Measurements from ENCODE around the gene EXOC4.

EXOC4 gene

GRCh38 chr7:133688483-133689239 is 435.8 kb downstream of the EXOC4 start:
- no peak for DNase-seq

GRCh38 chr7:133690740-133691139 is 437.9 kb downstream of the EXOC4 start:
- DNase-seq: no peak

GRCh38 chr7:133691727-133692610 is 439.1 kb downstream of the EXOC4 start:
- no peak for DNase-seq

GRCh38 chr7:133693281-133693680 is 440.4 kb downstream of the EXOC4 start:
- DNase-seq: no peak

- DNase-seq: no peak
These were observed 443.2 kb downstream of the EXOC4 start for GRCh38 chr7:133696056-133696455.

GRCh38 chr7:133697585-133697984 is 444.7 kb downstream of the EXOC4 start:
- DNase-seq: no peak

GRCh38 chr7:133698127-133698526 is 445.2 kb downstream of the EXOC4 start:
- DNase-seq: no peak

- DNase-seq: no peak
These were observed 446.5 kb downstream of the EXOC4 start for GRCh38 chr7:133699386-133699785.

GRCh38 chr7:133702078-133702477 is 449.2 kb downstream of the EXOC4 start:
- DNase-seq: no peak

GRCh38 chr7:133702960-133703359 is 450.1 kb downstream of the EXOC4 start:
- DNase-seq: no peak

- DNase-seq: no peak
These were observed 450.7 kb downstream of the EXOC4 start for GRCh38 chr7:133703547-133703946.

- DNase-seq: no peak
These were observed 451.6 kb downstream of the EXOC4 start for GRCh38 chr7:133704453-133704852.

GRCh38 chr7:133705596-133705995 is 452.7 kb downstream of the EXOC4 start:
- no peak for DNase-seq

GRCh38 chr7:133706016-133706415 is 453.1 kb downstream of the EXOC4 start:
- DNase-seq: no peak

GRCh38 chr7:133709036-133709880 is 456.4 kb downstream of the EXOC4 start:
- DNase-seq: no peak

GRCh38 chr7:133712544-133712943 is 459.7 kb downstream of the EXOC4 start:
- no peak for DNase-seq

- DNase-seq: no peak
These were observed 461.8 kb downstream of the EXOC4 start for GRCh38 chr7:133714654-133715053.

- DNase-seq: no peak
These were observed 465.3 kb downstream of the EXOC4 start for GRCh38 chr7:133718131-133718530.

GRCh38 chr7:133723044-133723443 is 470.2 kb downstream of the EXOC4 start:
- DNase-seq: no peak

- no peak for DNase-seq
These were observed 471.3 kb downstream of the EXOC4 start for GRCh38 chr7:133724148-133724547.

- no peak for DNase-seq
These were observed 471.8 kb downstream of the EXOC4 start for GRCh38 chr7:133724694-133725093.

- DNase-seq: no peak
These were observed 474.8 kb downstream of the EXOC4 start for GRCh38 chr7:133727476-133728214.

Data from activated effector memory CD4-positive, alpha-beta T cell treated with anti-CD3 and anti-CD28 coated beads, Interleukin-2, amount 50 U/mL, for 16 hours (primary cell).